Ovary (tissue), 3 donors: ENCODE measurements around the gene DNAJC18.
"Not testable (repeated sequence)": the region's sequence is repeated elsewhere in the genome, so short reads cannot be mapped to it uniquely, and the experiment has no call there.

Experiments used
- CTCF ChIP-seq, 3 donors: fragments of 450-650 bp in 2 of 3; fragments of 200-600 bp in 1 of 3; IDR thresholded peaks; one replicate each; pipeline versions ENCODE4 v1.5.1 to v1.8.0; 2016 to 2022; ENCODE audit warnings: antibody characterized with exemption in 3 of 3, mild to moderate bottlenecking in 1 of 3
- EP300 ChIP-seq: sonication (generic); formaldehyde crosslinking; IDR thresholded peaks from one replicate; pipeline ENCODE4 v1.6.1; 2017; ENCODE audit warnings: antibody characterized with exemption
- donor health status: DM: no; HTN: no; CAD: no.

GRCh38 chr5:139479729-139480128 is 40.4 kb upstream of the DNAJC18 start:
- not testable (repeated sequence) for TF ChIP-seq EP300; CTCF (IDR thresholded peaks at IDR 0.05)
